ENCODE measurements around the gene COL13A1. TPM values are rescaled to one million over a fixed set of nuclear protein-coding genes. Genes with fewer than 3 reads are reported as not detected.

Gene COL13A1
- total and polyA plus RNA-seq, 2 of the 8 experiments (the other 6 are each of a cell fraction or from before 2014, with no cell fraction given) = 2.6 to 5.2 TPM

GRCh38 chr10:69901628-69902505 is 100.2 kb downstream of the COL13A1 start:
- Histone ChIP-seq H3K23ac (ENCODE audit: insufficient read length) (no peak overlapping the region), H3K9me3 (ENCODE audit: insufficient read depth in 2 of 2, low read depth in 1 of 2, low read length in 1 of 2) (no peaks in the 10 kb centered on the region), H3K36me3 (ENCODE audit: control insufficient read depth in 2 of 4, insufficient read depth in 4 of 4, low read length in 3 of 4) (no peaks in the 10 kb centered on the region), H2BK15ac (ENCODE audit: low read length) (0 out of 2 replicates have a peak overlapping the region, but pooled peaks have one; percentile 47), H2BK5ac (ENCODE audit: low read depth, low read length) (peak overlapping the region; percentile 6; the same call in 1 of the 2 replicates), H3K79me2 (ENCODE audit: control insufficient read depth in 1 of 2, insufficient read depth in 2 of 2, low read length in 2 of 2) (no peaks in the 10 kb centered on the region), H3K79me1 (ENCODE audit: low read depth, low read length) (no peaks in the 10 kb centered on the region), H2AK5ac (ENCODE audit: low read depth, low read length) (no peak overlapping the region), H3K14ac (ENCODE audit: insufficient read length) (no peak overlapping the region), H3K4me3 (ENCODE audit: extremely low read depth in 1 of 4, insufficient read depth in 2 of 4, low read depth in 3 of 4, low read length in 4 of 4) (no peak overlapping the region), H4K5ac (ENCODE audit: insufficient read length, low read depth, low read length) (no peak overlapping the region), H4K20me1 (replicated peaks in 1 of 2; ENCODE audit: control insufficient read depth in 1 of 2, insufficient read depth in 2 of 2, low read length in 2 of 2) (no peaks in the 10 kb centered on the region), H3K9ac (replicated peaks in 1 of 4; ENCODE audit: extremely low read depth in 1 of 4, low read depth in 3 of 4, low read length in 3 of 4) (no peak overlapping the region), H3K4me2 (ENCODE audit: insufficient read depth in 1 of 2, low read depth in 2 of 2, low read length in 2 of 2) (no peak overlapping the region), H3K4ac (replicated peaks; ENCODE audit: insufficient read length, low read depth, low read length) (no peak overlapping the region), H4K91ac (replicated peaks; ENCODE audit: insufficient read length, low read length) (no peak overlapping the region), H2BK120ac (replicated peaks; ENCODE audit: low read depth, low read length) (no peak overlapping the region), H3K27me3 (replicated peaks in 1 of 4; ENCODE audit: control insufficient read depth in 3 of 4, extremely low read depth in 1 of 4, insufficient read depth in 3 of 4, low read length in 3 of 4) (no peaks in the 10 kb centered on the region), H4K8ac (ENCODE audit: extremely low read depth, insufficient read depth, low read length) (peak overlapping the region; percentile 72; the same call in 1 of the 2 replicates), H3K18ac (ENCODE audit: extremely low read depth, low read length) (no peak overlapping the region; the same call in 1 of the 2 replicates), H3K4me1 (replicated peaks in 1 of 4; ENCODE audit: control insufficient read depth in 3 of 4, insufficient read depth in 4 of 4, low read length in 3 of 4) (peaks cover 0 to 15% (median 7%) of the 10 kb centered on the region in 4 experiments; a peak in 3 of 7 replicates), H3K27ac (ENCODE audit: low read depth, low read length) (no peak overlapping the region), H2BK20ac (ENCODE audit: low read length) (peak overlapping the region; percentile 69), H3K23me2 (ENCODE audit: low read depth, low read length) (no peaks in the 10 kb centered on the region), H2BK12ac (ENCODE audit: low read depth, low read length) (0 out of 2 replicates have a peak overlapping the region, but pooled peaks have one; percentile 42), H3K56ac (replicated peaks; ENCODE audit: insufficient read length, low read depth, low read length) (no peak overlapping the region), H2AFZ (ENCODE audit: low read length) (peak overlapping the region; percentile 87; the same call in 1 of the 2 replicates)
- POLR2A ChIA-PET (ENCODE audit: partially characterized antibody) = interaction anchor here (0.9 to 1.6 kb wide), 4 partner anchors 10 to 23 kb away, joined by 3 to 5 read pairs (median 4); no protein-coding TSS in a partner anchor
- CTCF ChIA-PET (ENCODE audit: partially characterized antibody) = interaction anchor here (0.6 to 9.4 kb wide), 42 partner anchors 9 to 265 kb away, joined by 3 to 209 read pairs (median 4); no protein-coding TSS in a partner anchor
- 65% methylated on average over 10 of the region's 10 CpGs; no CpG with 5 or more reads in 1 of the 2 experiments for WGBS, 2 experiments (ENCODE audit: extremely low coverage in 1 of 2, insufficient coverage in 1 of 2, insufficient read length in 1 of 2, insufficient replicate concordance in 2 of 2, low coverage in 1 of 2, low lambda C conversion rate in 2 of 2, missing lambda C conversion rate in 1 of 2)
- FAIRE-seq (peak; percentile 97), DNase-seq (ENCODE audit: low read depth in 1 of 2, low spot score in 2 of 2) (peak; percentile 31 to 71)
- TF ChIP-seq ASH2L (IDR thresholded peaks at IDR 0.05; ENCODE audit: low read length) (peak; percentile 32), RBBP5 (IDR thresholded peaks at IDR 0.05; ENCODE audit: borderline replicate concordance, low read depth, low read length) (no peak), USF2 (IDR thresholded peaks at IDR 0.05; ENCODE audit: low read length) (peak; percentile 77), ATF3 (IDR thresholded peaks at IDR 0.05; ENCODE audit: insufficient read depth, low read depth, low read length) (peak; percentile 72; the same call in 1 of the 2 replicates), RAD21 (IDR thresholded peaks at IDR 0.05 in 1 of 2, conservative IDR thresholded peaks at IDR 0.05 in 1 of 2; ENCODE audit: low read depth in 2 of 2, low read length in 2 of 2) (peak; percentile 52 to 73), RNF2 (IDR thresholded peaks at IDR 0.05; ENCODE audit: borderline replicate concordance, low read depth, low read length, missing control alignments, poor library complexity, severe bottlenecking) (no peak), MAX (IDR thresholded peaks at IDR 0.05) (peak; percentile 78)

Measured in H1 (cell line).